Hematopoietic multipotent progenitor cell (in vitro differentiated cells): ENCODE results near the gene RASA3. TPM values are rescaled to one million over a fixed set of nuclear protein-coding genes. Genes with fewer than 3 reads are reported as not detected.
"Not testable (repeated sequence)": the region's sequence is repeated elsewhere in the genome, so short reads cannot be mapped to it uniquely, and the experiment has no call there.

Experiments used
- DNase-seq, 3 donors: peaks; one replicate each; pipeline ENCODE4 v3.0.0-alpha.2; 2011 to 2015; ENCODE audit warnings: low read depth in 2 of 3, low spot score in 2 of 3
- total RNA-seq: library from RNA; depleted of rRNA; stranded (reverse); fragments of >200 nt; gene quantifications from one replicate; pipeline ENCODE4 v1.2.3, GENCODE V29; 2012

RASA3 gene
- total RNA-seq, 1 donor = 22.9 TPM

- no peak for DNase-seq
Observed at GRCh38 chr13:114157869-114158495, 25.6 kb upstream of the RASA3 start.

- no peak for DNase-seq
Observed at GRCh38 chr13:114155926-114156883, 23.8 kb upstream of the RASA3 start.

GRCh38 chr13:114155320-114155719 lies 22.9 kb upstream of the RASA3 start:
- DNase-seq = no peak

GRCh38 chr13:114154476-114154875 lies 22.1 kb upstream of the RASA3 start:
- no peak for DNase-seq

GRCh38 chr13:114153485-114154080 lies 21.2 kb upstream of the RASA3 start:
- DNase-seq = no peak

- DNase-seq = no peak
Observed at GRCh38 chr13:114152831-114153371, 20.5 kb upstream of the RASA3 start.

GRCh38 chr13:114152285-114152645 lies 19.8 kb upstream of the RASA3 start:
- no peak for DNase-seq

GRCh38 chr13:114151565-114152284 lies 19.3 kb upstream of the RASA3 start:
- DNase-seq = no peak

- DNase-seq = peak in 1 of 3 donors; percentile 70
Observed at GRCh38 chr13:114151031-114151430, 18.6 kb upstream of the RASA3 start.

- DNase-seq = no peak
Observed at GRCh38 chr13:114149774-114150740, 17.6 kb upstream of the RASA3 start.

GRCh38 chr13:114148886-114149285 lies 16.5 kb upstream of the RASA3 start:
- DNase-seq = not testable (repeated sequence)

- peak; percentile 77 to 95 (median 87) for DNase-seq
Observed at GRCh38 chr13:114148521-114148855, 16.1 kb upstream of the RASA3 start.

- no peak for DNase-seq
Observed at GRCh38 chr13:114147803-114148520, 15.5 kb upstream of the RASA3 start.

- no peak for DNase-seq
Observed at GRCh38 chr13:114146629-114147028, 14.2 kb upstream of the RASA3 start.

GRCh38 chr13:114146173-114146572 lies 13.8 kb upstream of the RASA3 start:
- no peak for DNase-seq

- DNase-seq = no peak
Observed at GRCh38 chr13:114145722-114146121, 13.3 kb upstream of the RASA3 start.

- DNase-seq = no peak
Observed at GRCh38 chr13:114145256-114145655, 12.8 kb upstream of the RASA3 start.

- no peak for DNase-seq
Observed at GRCh38 chr13:114144606-114145244, 12.3 kb upstream of the RASA3 start.
